HG03457 (cell line): ENCODE data around the gene MX1.

ENCODE experiments used
- ATAC-seq: cut with Tn5 transposase; IDR thresholded peaks from one replicate; pipeline ENCODE4 v1.9.1; 2021; ENCODE audit warnings: moderate number of reproducible peaks; ENCODE audit not compliant: unreplicated experiment

MX1 gene

GRCh38 chr21:41487082-41487481 lies 61.0 kb downstream of the MX1 start:
- ATAC-seq = no peak

DNA sequence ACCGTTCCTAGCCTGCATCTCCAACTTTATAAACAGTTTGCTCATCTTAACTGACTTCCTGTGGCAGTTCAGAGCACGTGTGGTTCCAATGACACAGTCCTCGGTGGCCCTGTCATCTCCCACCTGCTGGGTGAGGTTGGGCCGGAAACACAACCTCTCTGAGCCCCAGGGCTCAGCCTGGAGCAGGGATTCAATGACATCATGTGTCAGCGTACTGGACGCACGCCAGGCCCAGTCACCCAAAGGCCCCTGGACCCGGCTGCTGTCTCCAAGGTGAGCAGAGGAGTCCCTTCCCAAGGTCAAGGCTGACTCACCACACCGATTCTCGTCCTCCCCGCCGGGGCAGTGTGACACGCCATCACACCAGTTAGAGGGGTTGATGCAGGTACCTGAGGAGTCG lies 62.0 kb downstream of the MX1 start:
- ATAC-seq = no peak

DNA sequence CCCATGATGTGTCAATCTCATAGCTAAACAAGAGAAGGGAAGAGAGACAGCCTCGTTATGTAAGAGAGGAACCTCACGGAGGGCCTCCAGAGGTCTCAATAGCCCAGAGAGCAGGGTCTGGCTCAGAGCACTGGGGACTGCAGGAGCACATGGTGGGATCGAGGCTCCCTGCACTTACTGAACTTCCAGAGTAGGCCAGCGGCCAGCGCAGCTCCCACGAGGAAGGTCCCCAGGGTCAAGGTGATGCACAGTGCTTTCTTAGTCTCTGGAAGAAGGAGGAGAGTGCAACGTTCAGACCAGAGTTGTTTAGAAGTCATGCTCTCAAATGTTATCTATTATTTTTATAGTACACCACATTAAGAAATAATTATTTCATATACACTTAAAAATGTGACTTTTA lies 63.3 kb downstream of the MX1 start:
- ATAC-seq = no peak

- no peak for ATAC-seq
Observed at GRCh38 chr21:41490330-41490729, 64.3 kb downstream of the MX1 start.

- ATAC-seq = no peak
Observed at GRCh38 chr21:41491412-41491811, 65.4 kb downstream of the MX1 start.

DNA sequence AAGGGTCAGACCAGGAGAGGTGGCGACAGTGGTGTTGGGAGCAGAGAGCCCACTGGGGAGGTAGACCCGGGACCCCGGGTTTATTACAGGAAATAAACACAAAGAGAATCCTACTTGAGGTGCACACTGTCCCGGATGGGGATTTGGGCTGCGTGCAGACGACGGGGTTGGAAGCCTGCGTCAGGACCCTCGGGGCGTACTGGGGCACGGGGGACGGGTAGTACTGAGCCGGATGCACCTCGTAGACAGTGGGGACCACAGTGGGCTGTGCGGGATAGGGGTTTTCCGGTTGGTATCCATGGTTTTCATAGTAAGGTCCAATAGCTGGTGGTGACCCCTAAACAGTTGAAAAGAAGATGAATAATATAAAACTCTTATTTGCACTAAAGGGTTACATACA lies 68.2 kb downstream of the MX1 start:
- ATAC-seq = no peak

DNA sequence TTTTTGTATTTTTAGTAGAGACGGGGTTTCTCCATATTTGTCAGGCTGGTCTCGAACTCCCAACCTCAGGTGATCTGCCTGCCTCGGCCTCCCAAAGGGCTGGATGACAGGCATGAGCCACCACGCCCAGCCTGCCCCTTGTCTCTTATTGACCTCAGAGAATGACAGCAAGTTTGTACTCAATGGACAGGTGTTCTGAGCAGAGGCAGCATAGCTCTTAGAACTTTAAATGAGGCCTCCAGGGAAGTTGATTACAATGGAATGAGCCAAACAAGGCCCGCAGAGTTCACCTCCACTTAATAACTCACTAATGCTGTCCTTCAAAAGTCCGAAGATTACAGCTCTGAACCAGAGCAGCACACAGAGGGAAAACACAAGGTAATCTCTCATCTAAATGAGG lies 71.0 kb downstream of the MX1 start:
- ATAC-seq = no peak

GRCh38 chr21:41497788-41498187 lies 71.7 kb downstream of the MX1 start:
- ATAC-seq = no peak

DNA sequence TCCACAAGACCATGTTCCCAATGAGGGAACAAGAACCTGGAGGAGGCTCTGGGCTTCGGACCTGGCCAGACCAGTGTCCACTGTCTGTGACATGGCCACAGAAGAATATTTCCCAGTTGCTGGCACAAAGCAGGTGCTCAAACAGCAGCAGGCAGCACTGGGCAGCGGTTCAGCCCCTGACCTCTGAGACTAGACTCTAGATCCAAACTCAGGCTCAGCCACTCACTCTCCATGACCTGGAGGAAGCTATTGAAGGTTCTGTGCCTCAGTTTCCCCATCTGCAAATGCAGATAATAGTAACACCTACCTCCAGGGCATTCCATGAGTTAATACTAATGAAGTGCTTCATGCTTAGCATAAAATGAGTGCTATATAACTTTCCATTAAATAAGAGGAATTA lies 73.9 kb downstream of the MX1 start:
- ATAC-seq = no peak

GRCh38 chr21:41500363-41500762 lies 74.3 kb downstream of the MX1 start:
- no peak for ATAC-seq

- ATAC-seq = no peak
Observed at GRCh38 chr21:41500931-41501381, 74.9 kb downstream of the MX1 start.

GRCh38 chr21:41501919-41502318 lies 75.9 kb downstream of the MX1 start:
- ATAC-seq = no peak

DNA sequence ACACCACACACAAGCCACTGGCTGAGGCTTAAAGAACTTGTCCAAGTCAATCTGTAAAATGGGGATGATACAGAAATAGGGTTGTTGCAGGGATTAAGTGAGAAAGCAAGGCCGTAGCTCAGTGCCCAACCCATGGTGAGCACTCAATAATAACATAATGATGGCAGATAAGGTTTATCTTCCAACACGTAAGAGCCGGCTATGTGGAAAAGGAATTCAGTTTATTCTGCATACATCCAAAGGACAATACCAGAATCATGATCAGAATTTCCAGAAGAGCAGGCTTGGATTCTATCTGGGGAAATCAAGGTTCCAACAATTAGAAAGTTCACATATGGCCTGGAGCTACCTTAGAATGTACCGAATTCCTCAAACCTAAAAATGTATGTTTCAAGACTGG lies 77.3 kb downstream of the MX1 start:
- no peak for ATAC-seq

- ATAC-seq = no peak
Observed at GRCh38 chr21:41504030-41504429, 78.0 kb downstream of the MX1 start.

- no peak for ATAC-seq
Observed at GRCh38 chr21:41506005-41506594, 80.1 kb downstream of the MX1 start.

DNA sequence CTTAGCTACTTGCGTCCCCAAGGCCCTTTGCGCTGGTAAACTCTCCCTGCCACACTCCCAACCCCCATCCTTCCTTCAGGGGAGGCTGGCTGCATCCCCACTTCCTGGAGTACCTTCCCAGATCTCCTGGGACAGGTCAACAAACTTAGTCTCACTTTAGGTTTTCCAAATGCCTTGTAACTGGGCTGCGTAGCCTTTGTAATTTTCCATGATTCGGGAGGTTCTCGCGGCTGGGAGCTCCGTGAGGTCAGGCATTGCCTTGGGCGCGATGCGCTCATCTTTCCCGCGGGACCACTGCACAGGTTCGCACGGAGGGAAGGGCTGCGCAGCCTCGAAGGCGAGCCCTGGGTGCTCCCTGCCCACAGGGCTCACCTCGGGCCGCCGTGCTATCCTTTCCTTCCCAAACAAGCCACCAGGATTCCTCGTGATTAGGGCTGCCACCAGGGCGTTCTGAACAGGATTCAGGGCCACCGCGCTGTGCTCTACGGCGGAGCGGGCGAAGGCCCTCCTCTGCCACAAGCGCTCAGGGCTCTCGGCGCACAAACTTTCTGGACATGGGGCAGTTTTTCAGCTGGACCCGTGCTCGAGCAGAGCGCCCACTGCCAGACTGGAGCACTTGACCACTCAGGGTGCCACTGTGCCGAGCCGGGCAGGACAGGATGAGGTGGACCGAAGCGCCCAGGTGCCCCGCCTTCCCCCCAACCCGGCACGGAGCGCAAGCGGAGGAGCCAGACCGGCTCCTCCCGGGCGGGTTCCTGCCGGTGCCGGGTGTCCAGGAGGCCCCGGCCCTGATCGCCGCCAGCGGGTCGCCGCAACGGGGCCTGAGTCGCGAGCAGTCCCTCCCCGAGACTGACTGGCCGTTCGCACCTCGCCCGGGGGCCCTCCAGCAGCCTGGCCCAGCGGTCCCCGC lies 80.8 kb downstream of the MX1 start:
- ATAC-seq = no peak

DNA sequence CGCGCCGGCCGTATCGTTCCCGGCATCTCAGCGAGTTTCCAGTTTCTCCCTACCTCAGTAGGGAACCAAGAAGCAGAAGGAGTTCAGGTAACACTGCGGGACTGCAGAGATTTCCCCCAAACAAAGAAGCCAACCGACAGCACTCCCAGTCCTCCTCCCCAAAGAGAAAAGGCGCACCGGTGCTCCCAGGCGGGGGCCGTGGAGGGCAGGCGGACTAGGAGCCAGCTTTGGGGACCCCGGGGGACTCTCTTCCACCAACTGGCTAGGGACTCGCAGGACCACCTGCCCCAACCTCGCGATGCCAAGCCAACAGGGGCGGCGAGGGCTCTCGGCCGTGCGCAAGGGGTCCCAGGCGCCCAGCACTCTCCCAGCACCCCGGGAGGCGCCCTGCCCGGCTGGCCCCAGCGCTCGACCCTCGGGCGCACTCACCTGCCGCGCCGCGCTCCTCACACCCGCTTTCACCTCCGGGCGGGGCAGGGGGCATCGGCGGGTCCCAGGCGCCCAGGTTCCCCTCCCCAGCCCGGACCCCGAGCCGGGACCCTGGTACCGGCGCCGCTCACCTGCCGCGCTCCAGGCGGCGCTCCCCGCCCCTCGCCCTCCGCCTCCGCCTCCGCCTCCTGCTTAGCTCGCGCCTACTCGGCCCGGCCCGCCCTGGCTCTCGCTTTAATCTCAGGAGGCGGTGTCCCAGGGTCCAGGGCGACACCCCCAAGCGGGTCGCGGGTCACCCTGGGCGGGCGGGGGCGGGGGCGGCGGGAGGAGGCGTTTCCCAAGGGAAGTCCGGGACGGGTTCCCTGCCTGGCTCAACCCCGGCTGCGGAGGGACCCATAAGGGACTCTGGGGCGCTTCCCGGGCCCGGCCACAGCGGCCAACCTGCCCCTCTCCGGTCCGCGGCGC lies 81.7 kb downstream of the MX1 start, which contains the start of gene TMPRSS2:
Gene TMPRSS2, minus strand, starts transcription at position 638 of the 894 bp plus-strand sequence. CDS start 10,025 bp downstream, outside the sequence.
- ATAC-seq = no peak

DNA sequence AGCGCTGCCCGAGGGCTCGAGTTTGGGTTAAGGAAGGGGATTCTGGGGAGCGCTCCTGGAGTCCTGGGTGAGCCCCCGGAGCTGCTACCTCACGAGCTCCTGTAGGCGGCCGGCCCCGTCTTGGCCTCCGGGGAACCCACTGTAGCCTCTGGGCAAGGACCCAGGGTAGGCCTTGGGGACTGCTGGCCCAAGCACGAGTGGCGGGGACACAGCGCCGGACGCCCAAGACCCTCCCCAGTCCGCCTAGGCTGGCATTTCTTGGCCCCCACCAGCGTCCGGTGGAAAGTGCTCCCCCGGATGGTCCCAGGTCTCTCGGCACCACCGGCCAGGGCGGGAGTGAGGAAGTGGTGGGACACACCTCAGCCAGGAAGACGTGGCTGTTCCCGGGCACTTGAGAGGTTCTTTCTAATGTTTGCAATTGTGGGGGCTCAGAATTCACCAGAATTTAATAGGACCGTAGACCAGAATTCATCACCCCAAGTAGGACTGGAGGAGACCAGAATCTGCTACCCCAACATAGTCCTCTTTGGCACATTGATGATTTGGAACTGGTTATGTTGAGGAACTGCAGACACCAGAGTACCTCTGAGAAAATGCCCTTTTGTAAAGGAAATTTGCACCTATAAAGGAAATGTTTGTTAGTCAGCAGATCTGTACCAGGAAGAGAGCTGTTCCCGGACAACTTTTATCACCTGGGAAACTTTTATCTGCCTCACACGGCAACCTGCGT lies 82.5 kb downstream of the MX1 start:
- ATAC-seq = no peak
